GM19372 (cell line): ENCODE results near the gene TMEM204.

Experiments used
- ATAC-seq: cut with Tn5 transposase; IDR thresholded peaks from one replicate; pipeline ENCODE4 v1.9.1; 2021; ENCODE audit warnings: mild to moderate bottlenecking, low read depth, moderate library complexity; ENCODE audit not compliant: unreplicated experiment

Gene TMEM204

GRCh38 chr16:1552129-1552528 is 18.7 kb downstream of the TMEM204 start:
- no peak for ATAC-seq

GRCh38 chr16:1553946-1554825 is 20.7 kb downstream of the TMEM204 start:
- no peak for ATAC-seq

- ATAC-seq = no peak
Measured at GRCh38 chr16:1554826-1555445, 21.5 kb downstream of the TMEM204 start.

- no peak for ATAC-seq
Measured at GRCh38 chr16:1556254-1556653, 22.8 kb downstream of the TMEM204 start.

- ATAC-seq = no peak
Measured at GRCh38 chr16:1557074-1557473, 23.6 kb downstream of the TMEM204 start.

GRCh38 chr16:1557576-1557975 is 24.1 kb downstream of the TMEM204 start:
- no peak for ATAC-seq

GRCh38 chr16:1559446-1559975 is 26.0 kb downstream of the TMEM204 start:
- no peak for ATAC-seq

- ATAC-seq = no peak
Measured at GRCh38 chr16:1560153-1560552, 26.7 kb downstream of the TMEM204 start.

GRCh38 chr16:1560866-1561265 is 27.4 kb downstream of the TMEM204 start:
- no peak for ATAC-seq

GRCh38 chr16:1561266-1561665 is 27.8 kb downstream of the TMEM204 start:
- no peak for ATAC-seq

- no peak for ATAC-seq
Measured at GRCh38 chr16:1561836-1562235, 28.4 kb downstream of the TMEM204 start.

- ATAC-seq = no peak
Measured at GRCh38 chr16:1563786-1564185, 30.3 kb downstream of the TMEM204 start.

- ATAC-seq = no peak
Measured at GRCh38 chr16:1564325-1564724, 30.9 kb downstream of the TMEM204 start.

- ATAC-seq = no peak
Measured at GRCh38 chr16:1565083-1565805, 31.8 kb downstream of the TMEM204 start.

GRCh38 chr16:1567988-1568387 is 34.5 kb downstream of the TMEM204 start:
- ATAC-seq = no peak

- ATAC-seq = no peak
Measured at GRCh38 chr16:1571012-1571671, 37.7 kb downstream of the TMEM204 start.

- ATAC-seq = no peak
Measured at GRCh38 chr16:1572673-1573072, 39.2 kb downstream of the TMEM204 start.

- ATAC-seq = no peak
Measured at GRCh38 chr16:1573301-1573700, 39.8 kb downstream of the TMEM204 start.

GRCh38 chr16:1575578-1575977 is 42.1 kb downstream of the TMEM204 start:
- no peak for ATAC-seq

GRCh38 chr16:1579214-1579613 is 45.7 kb downstream of the TMEM204 start:
- no peak for ATAC-seq

GRCh38 chr16:1580256-1580655 is 46.8 kb downstream of the TMEM204 start:
- no peak for ATAC-seq
